ENCODE data around the gene NOTO. TPM values are rescaled to one million over a fixed set of nuclear protein-coding genes. Genes with fewer than 3 reads are reported as not detected.
"Not testable (repeated sequence)": the region's sequence is repeated elsewhere in the genome, so short reads cannot be mapped to it uniquely, and the experiment has no call there.

Gene NOTO
- total RNA-seq, 1 donor from 2014 or later = not detected

- Histone ChIP-seq H3K4me3 (ENCODE audit: insufficient read depth, low read depth, low read length) (no peak overlapping the region), H3K9ac (ENCODE audit: low read length) (no peak overlapping the region), H3K9me3 (ENCODE audit: insufficient read depth, low read depth, low read length) (no peaks in the 10 kb centered on the region), H2AFZ (ENCODE audit: low read depth, low read length) (no peak overlapping the region), H3K27me3 (ENCODE audit: insufficient read depth, low read length) (peaks cover 6% of the 10 kb centered on the region), H3K4me1 (ENCODE audit: insufficient read depth, low read length) (no peaks in the 10 kb centered on the region), H3K36me3 (ENCODE audit: insufficient read depth, low read length) (no peaks in the 10 kb centered on the region), H4K20me1 (ENCODE audit: insufficient read depth, low read length) (no peaks in the 10 kb centered on the region), H3K79me2 (ENCODE audit: insufficient read depth, low read length) (no peaks in the 10 kb centered on the region), H3K4me2 (ENCODE audit: low read length) (no peak overlapping the region), H3K27ac (ENCODE audit: low read depth, low read length) (no peak overlapping the region)
- TF ChIP-seq CTCF (IDR thresholded peaks at IDR 0.05; ENCODE audit: insufficient read depth, low read depth, low read length) (no peak), EZH2 (IDR thresholded peaks at IDR 0.05; ENCODE audit: insufficient read depth, low read length) (no peak)
- Mint-ChIP-seq H3K36me3 (ENCODE audit: low read depth, unreplicated experiment) (no peaks in the 10 kb centered on the region), H3K27me3 (ENCODE audit: low read depth, unreplicated experiment) (peaks cover 14% of the 10 kb centered on the region), H3K9me3 (ENCODE audit: unreplicated experiment) (peaks cover 2% of the 10 kb centered on the region), H3K4me3 (ENCODE audit: unreplicated experiment) (no peak overlapping the region), H3K27ac (ENCODE audit: unreplicated experiment) (no peak overlapping the region), H3K4me1 (ENCODE audit: low read depth, unreplicated experiment) (no peaks in the 10 kb centered on the region)
- FAIRE-seq (no peak), DNase-seq (ENCODE audit: low read depth) (no peak)
These were observed 39.5 kb upstream of the NOTO start for GRCh38 chr2:73162856-73163391.

GRCh38 chr2:73163483-73164367 is 38.6 kb upstream of the NOTO start:
- no peak for FAIRE-seq

GRCh38 chr2:73165978-73166377 is 36.4 kb upstream of the NOTO start:
- H3K4me1 Mint-ChIP-seq (ENCODE audit: low read depth, unreplicated experiment); H3K27ac ChIP-seq (ENCODE audit: low read depth, low read length); H4K20me1 ChIP-seq (ENCODE audit: insufficient read depth, low read length); H2AFZ ChIP-seq (ENCODE audit: low read depth, low read length); H3K4me2 ChIP-seq (ENCODE audit: low read length); H3K27me3 ChIP-seq (ENCODE audit: insufficient read depth, low read length); H3K9me3 ChIP-seq (ENCODE audit: insufficient read depth, low read depth, low read length); H3K4me3 Mint-ChIP-seq (ENCODE audit: unreplicated experiment); H3K9me3 Mint-ChIP-seq (ENCODE audit: unreplicated experiment); FAIRE-seq; H3K4me1 ChIP-seq (ENCODE audit: insufficient read depth, low read length); H3K9ac ChIP-seq (ENCODE audit: low read length); H3K36me3 Mint-ChIP-seq (ENCODE audit: low read depth, unreplicated experiment); H3K36me3 ChIP-seq (ENCODE audit: insufficient read depth, low read length); H3K4me3 ChIP-seq (ENCODE audit: insufficient read depth, low read depth, low read length); H3K79me2 ChIP-seq (ENCODE audit: insufficient read depth, low read length); DNase-seq (ENCODE audit: low read depth); H3K27ac Mint-ChIP-seq (ENCODE audit: unreplicated experiment): not testable (repeated sequence)
- H3K27me3 Mint-ChIP-seq (ENCODE audit: low read depth, unreplicated experiment) = peaks cover 16% of the 10 kb centered on the region

More at GRCh38 chr2:73163483-73164367, 38.6 kb upstream of the NOTO start:
- no peak overlapping the region for H2AFZ ChIP-seq (ENCODE audit: low read depth, low read length)
- no peak overlapping the region for H3K4me2 ChIP-seq (ENCODE audit: low read length)
- no peaks in the 10 kb centered on the region for H3K36me3 ChIP-seq (ENCODE audit: insufficient read depth, low read length)
- no peak overlapping the region for H3K9ac ChIP-seq (ENCODE audit: low read length)
- no peaks in the 10 kb centered on the region for H3K4me1 ChIP-seq (ENCODE audit: insufficient read depth, low read length)
- H3K4me3 ChIP-seq (ENCODE audit: insufficient read depth, low read depth, low read length) = no peak overlapping the region
- no peak overlapping the region for H3K27ac ChIP-seq (ENCODE audit: low read depth, low read length)
- peaks cover 2% of the 10 kb centered on the region for H3K9me3 Mint-ChIP-seq (ENCODE audit: unreplicated experiment)
- H3K79me2 ChIP-seq (ENCODE audit: insufficient read depth, low read length) = no peaks in the 10 kb centered on the region
- H3K36me3 Mint-ChIP-seq (ENCODE audit: low read depth, unreplicated experiment) = no peaks in the 10 kb centered on the region
- no peaks in the 10 kb centered on the region for H3K9me3 ChIP-seq (ENCODE audit: insufficient read depth, low read depth, low read length)
- H3K27ac Mint-ChIP-seq (ENCODE audit: unreplicated experiment) = peak overlapping the region; percentile 53
- H3K4me3 Mint-ChIP-seq (ENCODE audit: unreplicated experiment) = no peak overlapping the region
- peaks cover 12% of the 10 kb centered on the region for H3K27me3 Mint-ChIP-seq (ENCODE audit: low read depth, unreplicated experiment)
- no peaks in the 10 kb centered on the region for H3K4me1 Mint-ChIP-seq (ENCODE audit: low read depth, unreplicated experiment)
- peak; percentile 47 for DNase-seq (ENCODE audit: low read depth)
- H3K27me3 ChIP-seq (ENCODE audit: insufficient read depth, low read length) = peaks cover 2% of the 10 kb centered on the region
- H4K20me1 ChIP-seq (ENCODE audit: insufficient read depth, low read length) = no peaks in the 10 kb centered on the region
- peak; percentile 91 for TF ChIP-seq CTCF (IDR thresholded peaks at IDR 0.05; ENCODE audit: insufficient read depth, low read depth, low read length)
- no peak for TF ChIP-seq EZH2 (IDR thresholded peaks at IDR 0.05; ENCODE audit: insufficient read depth, low read length)

GRCh38 chr2:73166813-73167212 is 35.6 kb upstream of the NOTO start:
- DNase-seq (ENCODE audit: low read depth); H3K9me3 Mint-ChIP-seq (ENCODE audit: unreplicated experiment); H3K27me3 ChIP-seq (ENCODE audit: insufficient read depth, low read length); H3K4me1 ChIP-seq (ENCODE audit: insufficient read depth, low read length); H4K20me1 ChIP-seq (ENCODE audit: insufficient read depth, low read length); H3K36me3 Mint-ChIP-seq (ENCODE audit: low read depth, unreplicated experiment); H3K4me3 Mint-ChIP-seq (ENCODE audit: unreplicated experiment); FAIRE-seq; H3K4me1 Mint-ChIP-seq (ENCODE audit: low read depth, unreplicated experiment); H3K4me2 ChIP-seq (ENCODE audit: low read length); H3K27ac Mint-ChIP-seq (ENCODE audit: unreplicated experiment); H2AFZ ChIP-seq (ENCODE audit: low read depth, low read length); H3K9ac ChIP-seq (ENCODE audit: low read length); H3K27ac ChIP-seq (ENCODE audit: low read depth, low read length); H3K79me2 ChIP-seq (ENCODE audit: insufficient read depth, low read length); H3K9me3 ChIP-seq (ENCODE audit: insufficient read depth, low read depth, low read length); H3K36me3 ChIP-seq (ENCODE audit: insufficient read depth, low read length); H3K4me3 ChIP-seq (ENCODE audit: insufficient read depth, low read depth, low read length): not testable (repeated sequence)
- H3K27me3 Mint-ChIP-seq (ENCODE audit: low read depth, unreplicated experiment) = peaks cover 17% of the 10 kb centered on the region
